Gastroesophageal sphincter (tissue), 4 donors: ENCODE data around the gene METTL24. TPM values are rescaled to one million over a fixed set of nuclear protein-coding genes. Genes with fewer than 3 reads are reported as not detected.

Source experiments
- ATAC-seq: fragments of 150-250 bp; one replicate; pipeline ENCODE4 v1.9.1; 2016; ENCODE audit warnings: mild to moderate bottlenecking, moderate library complexity
- H3K27ac ChIP-seq, 4 donors: fragments of 200-600 bp; sonication (generic) in 3 of 4; 1 replicate in 3 of 4; 2 replicates in 1 of 4; pipeline ENCODE4 v1.5.1; 2016 to 2019
- H3K27me3 ChIP-seq: fragments of 200-600 bp; sonication (generic); one replicate; pipeline ENCODE4 v1.5.1; 2019
- H3K36me3 ChIP-seq, 2 donors: fragments of 200-600 bp; sonication (generic); one replicate each; pipeline ENCODE4 v1.5.1; 2019; ENCODE audit warnings: control low read depth in 1 of 2
- H3K4me1 ChIP-seq, 3 donors: fragments of 200-600 bp; sonication (generic); 1 replicate in 2 of 3; 2 replicates in 1 of 3; pipeline ENCODE4 v1.5.1; 2016 to 2019; ENCODE audit warnings: control low read depth in 2 of 3
- H3K4me3 ChIP-seq, 2 donors: fragments of 200-600 bp; sonication (generic); one replicate each; pipeline ENCODE4 v1.5.1; 2019; ENCODE audit warnings: mild to moderate bottlenecking in 1 of 2, moderate library complexity in 1 of 2
- H3K9me3 ChIP-seq, 3 donors: fragments of 200-600 bp; sonication (generic); one replicate each; pipeline ENCODE4 v1.5.1; 2017 to 2019; ENCODE audit warnings: control low read depth in 2 of 3
- EP300 ChIP-seq: sonication (generic); formaldehyde crosslinking; IDR thresholded peaks from one replicate; pipeline ENCODE4 v1.6.1; 2017; ENCODE audit warnings: antibody characterized with exemption, mild to moderate bottlenecking
- POLR2A ChIP-seq, 2 donors: fragments of 450-650 bp; IDR thresholded peaks; one replicate each; pipeline ENCODE4 v1.6.1; 2017; ENCODE audit warnings: antibody characterized with exemption in 2 of 2, mild to moderate bottlenecking in 2 of 2, moderate library complexity in 1 of 2
- POLR2AphosphoS5 ChIP-seq: sonication (generic); formaldehyde crosslinking; IDR thresholded peaks from one replicate; pipeline ENCODE4 v1.6.1; 2017; ENCODE audit warnings: antibody characterized with exemption
- WGBS, 2 donors: methylation state at CpG; one replicate each; pipeline ENCODE4 v1.1.5; 2018; ENCODE audit warnings: low coverage in 1 of 2; 5-methylcytosine and 5-hydroxymethylcytosine counted together
- total RNA-seq, 4 donors: library from RNA; depleted of rRNA; stranded (reverse); fragments of >200 nt; gene quantifications; one replicate each; pipeline ENCODE4 v1.1.0, GENCODE V29; 2016
- TF ChIP-seq, protein P1 (sequence below), 4 experiments: fragments of 200-600 bp in 2 of 4; fragments of 450-650 bp in 2 of 4; sonication (generic) in 1 of 4; IDR thresholded peaks; one replicate each; pipeline ENCODE4 v1.5.1; 2017 to 2019; ENCODE audit warnings: antibody characterized with exemption in 4 of 4, mild to moderate bottlenecking in 2 of 4, moderate library complexity in 2 of 4

METTL24 gene
- total RNA-seq, 4 donors from 2014 or later, result 18.6 to 33.6 (median 24.4) TPM

DNA sequence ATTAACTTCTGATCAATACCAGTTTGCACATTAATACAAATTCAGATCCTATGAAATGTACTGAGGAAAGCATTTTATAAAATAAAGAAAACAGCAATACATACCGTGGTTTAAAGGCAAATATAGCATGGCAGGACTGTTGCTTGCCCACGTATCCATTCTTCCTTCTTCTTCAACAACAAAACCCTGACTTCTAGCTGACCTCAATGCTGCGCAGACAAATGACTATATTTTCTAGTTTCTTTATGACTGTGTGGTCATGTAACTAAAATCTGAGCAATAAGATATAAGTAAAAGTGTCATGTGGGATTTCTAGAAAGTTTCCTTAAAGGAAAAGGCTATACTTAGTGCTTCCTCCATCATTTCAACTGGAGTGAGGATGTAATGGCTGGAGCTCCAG lies 92.9 kb downstream of the METTL24 start:
- 80 to 87% methylated on average over 3 of the region's 3 CpGs for WGBS, 2 donors

DNA sequence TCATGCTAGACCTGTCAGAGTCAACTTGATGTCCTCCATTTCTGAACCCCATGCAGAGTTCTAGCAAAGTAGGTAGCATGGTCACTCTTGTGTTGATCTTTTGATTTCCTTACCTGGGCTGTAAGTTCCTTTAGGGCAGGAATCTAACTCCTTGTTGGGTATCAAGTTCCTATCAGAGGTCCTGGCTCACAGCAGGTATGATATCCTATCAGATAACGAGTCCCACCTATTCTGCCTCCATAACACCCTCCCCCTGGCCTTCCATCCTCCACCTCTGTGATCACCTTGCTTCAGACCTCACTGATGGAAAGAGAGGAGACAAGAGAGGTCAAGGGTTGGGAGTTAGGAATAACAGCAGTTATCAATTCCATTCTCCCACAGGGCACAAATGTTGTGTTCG lies 101.8 kb downstream of the METTL24 start:
- TF ChIP-seq POLR2AphosphoS5 (no peak), EP300 (no peak), POLR2A (IDR thresholded peaks at IDR 0.05) (no peak)
- TF ChIP-seq, protein P1, sequence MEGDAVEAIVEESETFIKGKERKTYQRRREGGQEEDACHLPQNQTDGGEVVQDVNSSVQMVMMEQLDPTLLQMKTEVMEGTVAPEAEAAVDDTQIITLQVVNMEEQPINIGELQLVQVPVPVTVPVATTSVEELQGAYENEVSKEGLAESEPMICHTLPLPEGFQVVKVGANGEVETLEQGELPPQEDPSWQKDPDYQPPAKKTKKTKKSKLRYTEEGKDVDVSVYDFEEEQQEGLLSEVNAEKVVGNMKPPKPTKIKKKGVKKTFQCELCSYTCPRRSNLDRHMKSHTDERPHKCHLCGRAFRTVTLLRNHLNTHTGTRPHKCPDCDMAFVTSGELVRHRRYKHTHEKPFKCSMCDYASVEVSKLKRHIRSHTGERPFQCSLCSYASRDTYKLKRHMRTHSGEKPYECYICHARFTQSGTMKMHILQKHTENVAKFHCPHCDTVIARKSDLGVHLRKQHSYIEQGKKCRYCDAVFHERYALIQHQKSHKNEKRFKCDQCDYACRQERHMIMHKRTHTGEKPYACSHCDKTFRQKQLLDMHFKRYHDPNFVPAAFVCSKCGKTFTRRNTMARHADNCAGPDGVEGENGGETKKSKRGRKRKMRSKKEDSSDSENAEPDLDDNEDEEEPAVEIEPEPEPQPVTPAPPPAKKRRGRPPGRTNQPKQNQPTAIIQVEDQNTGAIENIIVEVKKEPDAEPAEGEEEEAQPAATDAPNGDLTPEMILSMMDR (IDR thresholded peaks at IDR 0.05), result no peak
- ATAC-seq, result no peak
- 94 to 100% methylated on average over 2 of the region's 2 CpGs for WGBS, 2 donors

More for the DNA sequence above, 92.9 kb downstream of the METTL24 start:
- no peak for ATAC-seq
- H3K4me1 ChIP-seq, result no peaks in the 10 kb centered on the region
- peaks cover 0 to 5% (median 0%) of the 10 kb centered on the region in 3 donors for H3K9me3 ChIP-seq
- H3K4me3 ChIP-seq, result no peak overlapping the region
- TF ChIP-seq EP300 (no peak), POLR2AphosphoS5 (no peak), POLR2A (IDR thresholded peaks at IDR 0.05) (no peak)
- TF ChIP-seq, protein P1 (IDR thresholded peaks at IDR 0.05), result no peak
- no peak overlapping the region for H3K27ac ChIP-seq
- H3K36me3 ChIP-seq, result peaks cover 0 to 15% of the 10 kb centered on the region in 2 donors
- no peaks in the 10 kb centered on the region for H3K27me3 ChIP-seq

DNA sequence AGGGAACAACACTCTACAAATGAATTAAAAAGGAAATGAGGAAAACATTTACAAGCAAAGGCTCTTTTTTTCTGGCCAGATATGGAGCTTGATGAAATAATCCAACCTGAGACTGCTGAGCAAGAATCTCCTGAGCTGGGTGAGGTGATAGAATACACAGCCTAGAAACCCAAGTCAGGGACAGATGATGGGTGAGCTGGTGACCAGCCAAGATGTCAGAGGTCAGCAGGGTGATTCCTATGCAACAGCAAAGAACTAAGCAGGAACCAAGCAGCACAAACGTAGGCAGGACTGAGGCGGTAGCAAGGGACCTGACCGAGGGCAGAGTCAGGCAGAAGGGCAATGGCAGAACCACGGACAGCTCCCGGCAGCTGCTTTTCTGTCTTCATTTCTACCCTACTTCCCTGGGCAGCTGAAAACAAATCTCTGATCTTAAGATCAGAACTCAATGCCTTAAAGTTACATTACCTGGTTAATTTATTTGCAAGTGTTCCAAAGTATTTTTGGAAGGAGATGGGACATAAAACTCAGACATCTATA lies 102.9 kb downstream of the METTL24 start:
- WGBS, 2 donors, result 10 to 42% methylated on average over 5 of the region's 5 CpGs

More for the DNA sequence above, 101.8 kb downstream of the METTL24 start:
- Histone ChIP-seq H3K9me3 (peaks cover 0 to 16% (median 0%) of the 10 kb centered on the region in 3 donors), H3K36me3 (peaks cover 0 to 8% of the 10 kb centered on the region in 2 donors), H3K4me3 (no peak overlapping the region), H3K27ac (no peak overlapping the region), H3K4me1 (no peaks in the 10 kb centered on the region), H3K27me3 (no peaks in the 10 kb centered on the region)

DNA sequence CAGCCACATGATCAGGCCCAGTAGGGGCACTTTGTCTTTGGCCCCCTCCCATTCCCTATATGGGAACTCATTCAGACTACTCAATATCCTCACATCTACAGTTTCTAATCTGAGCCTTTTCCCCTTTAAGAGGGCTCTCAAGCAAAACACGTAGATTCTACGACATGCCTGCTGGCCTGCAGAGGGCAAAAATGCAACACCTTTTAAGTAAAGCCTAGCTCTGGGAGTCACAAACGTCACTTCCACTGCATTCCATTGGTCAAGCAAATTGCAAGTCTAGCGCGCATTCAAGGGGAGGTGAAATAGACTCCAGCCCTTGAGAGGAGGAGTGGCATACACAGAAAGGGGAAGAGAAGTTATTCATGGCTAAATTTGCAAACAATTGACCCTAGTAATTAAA lies 107.3 kb downstream of the METTL24 start:
- Histone ChIP-seq H3K9me3 (no peaks in the 10 kb centered on the region), H3K4me3 (no peak overlapping the region), H3K4me1 (no peaks in the 10 kb centered on the region), H3K27me3 (no peaks in the 10 kb centered on the region), H3K27ac (no peak overlapping the region), H3K36me3 (peaks cover 0 to 9% of the 10 kb centered on the region in 2 donors)
- TF ChIP-seq POLR2AphosphoS5 (no peak), POLR2A (IDR thresholded peaks at IDR 0.05) (no peak), EP300 (no peak)
- TF ChIP-seq, protein P1 (IDR thresholded peaks at IDR 0.05), result no peak
- WGBS, 2 donors, result 74 to 90% methylated on average over 3 to 4 of the region's 5 CpGs
- ATAC-seq, result no peak

More for the DNA sequence above, 102.9 kb downstream of the METTL24 start:
- H3K9me3 ChIP-seq, result peaks cover 0 to 11% (median 0%) of the 10 kb centered on the region in 3 donors
- H3K4me1 ChIP-seq, result no peaks in the 10 kb centered on the region
- no peaks in the 10 kb centered on the region for H3K27me3 ChIP-seq
- peaks cover 0 to 8% of the 10 kb centered on the region in 2 donors for H3K36me3 ChIP-seq
- ATAC-seq, result no peak
- no peak overlapping the region for H3K4me3 ChIP-seq
- no peak for TF ChIP-seq POLR2A (IDR thresholded peaks at IDR 0.05)
- no peak for TF ChIP-seq POLR2AphosphoS5
- TF ChIP-seq, protein P1 (IDR thresholded peaks at IDR 0.05), result no peak
- TF ChIP-seq EP300, result no peak
- H3K27ac ChIP-seq, result no peak overlapping the region

DNA sequence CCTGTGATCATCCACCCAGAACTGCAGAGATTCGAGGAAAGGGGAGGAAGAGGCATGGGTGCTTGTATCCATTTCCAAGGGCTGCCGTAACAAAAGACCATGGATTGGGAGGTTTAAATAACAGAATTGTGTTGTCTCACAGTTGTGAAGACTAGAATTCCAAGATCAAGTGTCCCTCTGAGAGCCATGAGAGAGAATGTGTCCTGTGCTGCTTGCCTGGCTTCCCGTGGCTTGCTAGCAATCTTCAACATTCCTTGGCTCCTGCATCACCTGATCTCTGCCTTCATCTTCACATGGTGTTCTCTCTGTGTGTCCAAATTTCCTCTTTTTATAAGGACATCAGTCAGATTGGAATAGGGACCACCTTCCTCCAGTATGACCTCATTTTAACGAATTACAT lies 108.1 kb downstream of the METTL24 start:
- Histone ChIP-seq H3K4me1 (no peaks in the 10 kb centered on the region), H3K27ac (no peak overlapping the region), H3K4me3 (no peak overlapping the region), H3K36me3 (peaks cover 0 to 17% of the 10 kb centered on the region in 2 donors), H3K27me3 (no peaks in the 10 kb centered on the region), H3K9me3 (no peaks in the 10 kb centered on the region)
- ATAC-seq, result no peak
- no peak for TF ChIP-seq POLR2AphosphoS5
- TF ChIP-seq EP300, result no peak
- 80 to 83% methylated on average over 3 of the region's 4 CpGs for WGBS, 2 donors
